Esophagus muscularis mucosa (tissue), 4 donors: Measurements from ENCODE around the gene AAK1.

ENCODE experiments used
- EP300 ChIP-seq: sonication (generic); formaldehyde crosslinking; IDR thresholded peaks from one replicate; pipeline ENCODE4 v1.6.1; 2017; ENCODE audit warnings: antibody characterized with exemption
- POLR2A ChIP-seq: fragments of 450-650 bp; IDR thresholded peaks from one replicate; pipeline ENCODE4 v1.6.1; 2017; ENCODE audit warnings: antibody characterized with exemption, moderate library complexity, mild to moderate bottlenecking, low read depth
- TF ChIP-seq, protein P1 (sequence below), 3 experiments: fragments of 200-600 bp in 2 of 3; fragments of 450-650 bp in 1 of 3; sonication (generic) in 2 of 3; IDR thresholded peaks; one replicate each; pipeline ENCODE4 v1.5.1; 2017 to 2019; ENCODE audit warnings: antibody characterized with exemption in 3 of 3, mild to moderate bottlenecking in 2 of 3, moderate library complexity in 1 of 3

- TF ChIP-seq EP300 (no peak), POLR2A (no peak)
- TF ChIP-seq, protein P1, sequence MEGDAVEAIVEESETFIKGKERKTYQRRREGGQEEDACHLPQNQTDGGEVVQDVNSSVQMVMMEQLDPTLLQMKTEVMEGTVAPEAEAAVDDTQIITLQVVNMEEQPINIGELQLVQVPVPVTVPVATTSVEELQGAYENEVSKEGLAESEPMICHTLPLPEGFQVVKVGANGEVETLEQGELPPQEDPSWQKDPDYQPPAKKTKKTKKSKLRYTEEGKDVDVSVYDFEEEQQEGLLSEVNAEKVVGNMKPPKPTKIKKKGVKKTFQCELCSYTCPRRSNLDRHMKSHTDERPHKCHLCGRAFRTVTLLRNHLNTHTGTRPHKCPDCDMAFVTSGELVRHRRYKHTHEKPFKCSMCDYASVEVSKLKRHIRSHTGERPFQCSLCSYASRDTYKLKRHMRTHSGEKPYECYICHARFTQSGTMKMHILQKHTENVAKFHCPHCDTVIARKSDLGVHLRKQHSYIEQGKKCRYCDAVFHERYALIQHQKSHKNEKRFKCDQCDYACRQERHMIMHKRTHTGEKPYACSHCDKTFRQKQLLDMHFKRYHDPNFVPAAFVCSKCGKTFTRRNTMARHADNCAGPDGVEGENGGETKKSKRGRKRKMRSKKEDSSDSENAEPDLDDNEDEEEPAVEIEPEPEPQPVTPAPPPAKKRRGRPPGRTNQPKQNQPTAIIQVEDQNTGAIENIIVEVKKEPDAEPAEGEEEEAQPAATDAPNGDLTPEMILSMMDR (IDR thresholded peaks at IDR 0.05) = no peak
Observed at GRCh38 chr2:69639266-69639665, 4.3 kb downstream of the AAK1 start.
